ENCODE measurements around the gene LMLN.

- TF ChIP-seq CTCF (IDR thresholded peaks at IDR 0.05) (no peak), POLR2A (IDR thresholded peaks at IDR 0.05) (no peak)
These were observed 59.1 kb downstream of the LMLN start for GRCh38 chr3:198019115-198019514.

Data from body of pancreas (tissue), 4 donors.